ENCODE data around the gene ATP5PO.
A peak's percentile ranks its signal among the peaks of the same experiment; 100 is the strongest.
"Not testable (repeated sequence)": the region's sequence is repeated elsewhere in the genome, so short reads cannot be mapped to it uniquely, and the experiment has no call there.

ATP5PO gene

DNA sequence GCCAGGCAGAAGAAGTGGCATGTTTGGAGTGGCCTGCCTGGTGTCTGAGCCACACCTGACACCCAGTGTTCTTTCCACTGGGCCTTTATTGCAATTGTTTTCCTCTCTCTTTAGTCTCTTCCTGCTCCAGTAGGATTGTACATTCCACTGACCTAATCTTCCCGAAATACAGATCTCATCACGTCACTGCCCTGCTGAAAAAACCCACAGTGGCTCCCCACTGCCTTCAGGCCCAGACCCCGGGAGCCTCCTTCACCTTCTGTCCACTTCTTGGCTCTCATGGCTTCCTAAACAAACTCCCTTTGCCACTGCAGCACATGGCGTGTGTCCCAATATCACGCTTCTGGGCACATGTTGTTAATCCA, 25.3 kb upstream of the ATP5PO start:
- no peak for DNase-seq (ENCODE audit: low read depth in 2 of 2)

DNA sequence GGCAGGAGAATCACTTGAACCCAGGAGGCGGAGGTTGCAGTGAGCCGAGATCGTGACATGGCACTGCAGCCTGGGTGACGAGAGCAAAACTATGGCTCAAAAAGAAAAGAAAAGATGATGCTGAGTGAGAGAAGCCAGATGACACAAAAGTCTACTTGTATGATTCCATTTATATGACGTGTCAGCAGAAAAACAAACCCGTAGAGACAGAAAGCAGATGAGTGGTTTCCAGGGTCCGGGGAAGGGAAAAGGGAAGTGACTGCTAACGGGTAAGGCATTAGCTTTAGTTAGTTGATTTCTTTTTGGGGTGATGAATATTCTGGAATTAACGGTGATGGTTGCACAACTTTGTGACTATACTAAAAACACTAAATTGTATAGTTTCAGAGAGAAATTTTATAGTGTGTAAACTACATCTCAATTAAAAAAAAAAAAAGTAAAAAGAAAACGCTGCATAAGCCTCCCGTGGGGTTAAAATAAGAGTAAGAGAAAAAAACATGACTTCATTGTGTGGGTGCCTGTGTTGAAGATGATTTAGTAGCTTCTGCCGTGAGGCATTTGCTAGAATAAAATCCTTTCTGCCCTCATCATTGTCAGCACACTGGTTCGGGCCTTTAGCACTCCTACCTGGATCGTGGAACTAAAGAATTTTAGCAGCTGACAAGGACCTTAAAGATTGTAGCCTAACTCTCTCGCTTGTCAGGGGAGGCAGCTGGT, 24.7 kb upstream of the ATP5PO start:
- no peak for DNase-seq (ENCODE audit: low read depth in 2 of 2)

DNA sequence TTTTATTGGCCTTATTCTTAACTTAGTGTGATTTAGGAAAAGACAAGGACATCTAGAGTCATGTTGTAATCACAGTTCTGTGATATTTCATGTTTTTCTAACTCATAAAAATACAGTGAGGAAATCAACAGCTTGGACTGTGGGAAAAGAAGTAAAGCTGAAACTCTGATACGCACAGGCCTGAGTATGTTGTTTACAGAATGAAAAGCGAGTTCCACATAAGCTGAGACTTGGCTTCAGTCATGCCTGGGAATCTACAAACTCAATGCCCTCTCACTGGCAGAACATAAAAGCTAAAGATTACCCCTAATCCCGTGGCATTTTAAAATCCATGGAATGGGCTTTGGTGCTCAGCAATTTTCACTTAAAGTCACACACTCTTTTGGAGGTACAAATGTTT, 23.6 kb upstream of the ATP5PO start:
- DNase-seq (ENCODE audit: low read depth in 2 of 2), result no peak

GRCh38 chr21:33938381-33938780, 22.8 kb upstream of the ATP5PO start:
- no peak for DNase-seq (ENCODE audit: low read depth in 2 of 2)

DNA sequence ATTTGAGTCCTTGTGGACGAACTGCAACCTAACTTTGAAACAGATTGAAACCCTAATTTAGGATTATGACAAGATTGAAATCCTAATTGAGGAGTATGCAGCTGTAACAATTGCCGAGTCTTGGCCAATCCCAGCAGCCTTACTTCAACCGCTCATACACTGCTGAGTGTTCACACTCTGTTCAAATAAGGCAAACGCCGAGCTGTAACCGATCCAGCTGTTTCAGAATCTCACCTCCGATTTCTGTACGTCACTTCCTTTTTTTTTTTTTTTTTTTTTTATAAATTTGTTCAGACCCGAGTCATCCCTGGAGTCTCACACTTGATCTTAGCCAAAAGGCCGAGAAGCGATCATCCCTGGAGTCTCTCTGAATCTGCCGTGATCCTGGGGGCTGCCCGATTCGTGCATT, 22.3 kb upstream of the ATP5PO start:
- DNase-seq (ENCODE audit: low read depth in 2 of 2), result no peak

DNA sequence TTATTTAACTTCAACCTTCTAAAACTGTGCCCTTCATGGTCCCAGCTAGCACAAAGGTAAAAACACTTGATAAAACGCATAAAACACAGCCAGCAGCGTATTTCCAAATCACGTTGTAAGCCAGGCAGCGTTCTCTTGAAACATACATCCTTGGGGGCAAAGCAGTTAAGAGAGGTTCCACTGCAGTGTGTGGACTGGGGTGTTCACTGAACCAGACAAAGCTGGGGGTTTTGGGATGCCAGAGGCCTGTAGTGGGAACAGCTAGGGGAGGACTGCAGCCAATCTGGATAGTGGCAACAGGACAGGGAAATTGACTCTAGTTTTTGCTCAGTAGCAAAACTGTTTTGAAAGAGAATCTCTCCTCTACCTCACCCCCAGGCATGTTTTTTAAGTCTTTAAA, 21.5 kb upstream of the ATP5PO start:
- no peak for DNase-seq (ENCODE audit: low read depth in 2 of 2)

- no peak for DNase-seq (ENCODE audit: low read depth in 2 of 2)
Measured at GRCh38 chr21:33936301-33937038, 20.9 kb upstream of the ATP5PO start.

GRCh38 chr21:33932731-33933130, 17.1 kb upstream of the ATP5PO start:
- DNase-seq (ENCODE audit: low read depth in 2 of 2), result no peak

DNA sequence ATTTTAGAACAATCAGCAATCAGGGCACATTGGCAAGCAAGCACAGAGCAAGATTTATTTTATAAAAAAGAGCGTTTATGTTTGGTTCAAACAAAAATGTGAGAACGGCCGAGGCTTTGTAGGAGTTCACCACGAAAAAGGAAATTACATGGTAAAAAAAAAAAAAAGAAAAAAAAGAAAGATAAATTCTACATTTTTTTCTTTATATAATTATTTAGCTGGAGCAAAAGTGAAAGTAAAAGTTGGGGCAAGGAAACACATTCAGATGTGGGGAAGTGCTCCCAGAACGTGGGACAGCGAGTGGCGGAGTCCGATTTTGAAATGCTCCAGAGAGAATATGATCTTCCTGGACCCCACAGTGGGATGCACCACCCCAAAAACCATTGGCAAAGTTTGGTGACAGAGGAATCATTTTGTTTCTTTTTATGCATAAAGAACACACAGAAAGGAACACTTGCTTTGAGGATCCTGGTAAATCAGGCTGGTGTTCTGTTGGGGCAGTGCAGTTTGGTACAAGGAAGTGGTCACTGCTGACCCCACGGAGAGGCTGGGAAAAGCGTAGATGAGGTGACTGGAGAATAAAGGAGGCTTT, 16.3 kb upstream of the ATP5PO start:
- DNase-seq (ENCODE audit: low read depth in 2 of 2), result no peak

GRCh38 chr21:33931052-33931798, 15.6 kb upstream of the ATP5PO start:
- DNase-seq (ENCODE audit: low read depth in 2 of 2), result peak in 1 of 2 donors; percentile 52

DNA sequence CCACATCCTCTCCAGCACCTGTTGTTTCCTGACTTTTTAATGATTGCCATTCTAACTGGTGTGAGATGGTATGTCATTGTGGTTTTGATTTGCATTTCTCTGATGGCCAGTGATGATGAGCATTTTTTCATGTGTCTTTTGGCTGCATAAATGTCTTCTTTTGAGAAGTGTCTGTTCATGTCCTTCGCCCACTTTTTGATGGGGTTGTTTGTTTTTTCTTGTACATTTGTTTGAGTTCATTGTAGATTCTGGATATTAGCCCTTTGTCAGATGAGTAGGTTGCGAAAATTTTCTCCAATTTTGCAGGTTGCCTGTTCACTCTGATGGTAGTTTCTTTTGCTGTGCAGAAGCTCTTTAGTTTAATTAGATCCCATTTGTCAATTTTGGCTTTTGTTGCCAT, 10.6 kb upstream of the ATP5PO start:
- DNase-seq (ENCODE audit: low read depth in 2 of 2), result not testable (repeated sequence)

GRCh38 chr21:33924766-33925100, 9.1 kb upstream of the ATP5PO start:
- no peak for DNase-seq (ENCODE audit: low read depth in 2 of 2)

DNA sequence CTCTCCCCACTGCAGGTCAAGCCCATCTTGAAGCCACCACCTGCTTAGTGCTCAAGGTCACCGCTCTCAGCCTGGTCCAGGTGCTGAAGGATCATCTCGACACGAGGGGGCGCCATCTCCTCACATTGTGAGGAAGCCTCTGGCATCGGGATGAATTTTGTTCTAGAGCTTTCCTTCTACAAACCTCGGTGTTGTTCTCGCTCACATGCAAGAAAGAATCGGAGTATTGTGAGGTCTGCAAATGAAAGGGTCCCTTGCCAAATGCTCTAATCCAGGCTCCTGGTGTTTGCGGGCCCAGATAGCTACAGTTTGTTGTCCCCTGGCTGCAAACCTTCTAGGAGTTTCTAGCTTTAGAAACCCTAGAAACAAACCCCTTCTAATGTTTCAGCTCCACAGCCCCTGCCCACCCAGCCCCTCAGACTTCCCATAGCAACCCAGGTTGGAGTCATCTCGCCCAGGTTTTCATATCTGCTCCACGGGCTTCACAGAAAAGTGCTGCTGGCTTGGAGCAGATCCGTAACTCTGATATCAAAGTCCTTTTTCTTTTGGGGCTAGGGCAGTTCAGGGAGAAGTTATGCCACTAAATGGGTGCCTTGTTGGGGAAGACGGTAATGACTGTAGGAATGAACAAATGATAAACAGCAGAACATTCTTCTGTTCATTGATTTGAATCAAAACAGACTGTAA, 8.6 kb upstream of the ATP5PO start:
- DNase-seq (ENCODE audit: low read depth in 2 of 2), result peak; percentile 59 to 74

DNA sequence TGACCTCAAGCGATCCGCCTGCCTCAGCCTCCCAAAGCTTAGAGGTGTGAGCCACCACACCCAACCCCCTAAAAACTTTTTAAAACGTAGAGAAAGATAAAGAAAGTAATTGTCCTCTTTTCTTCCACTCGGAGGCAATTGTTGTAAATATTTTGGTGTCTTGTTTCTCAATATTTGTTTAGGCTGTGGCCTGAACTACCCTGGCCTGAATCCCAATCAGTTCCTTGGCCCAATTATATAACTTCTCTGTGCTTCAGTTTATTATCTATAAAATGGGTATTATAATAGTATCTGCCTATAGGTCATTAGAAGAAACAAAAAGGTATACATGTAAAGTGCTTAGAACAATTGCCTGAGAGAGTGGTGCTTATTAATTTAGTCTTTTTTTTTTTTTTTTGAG, 1.8 kb upstream of the ATP5PO start:
- DNase-seq (ENCODE audit: low read depth in 2 of 2), result no peak

DNA sequence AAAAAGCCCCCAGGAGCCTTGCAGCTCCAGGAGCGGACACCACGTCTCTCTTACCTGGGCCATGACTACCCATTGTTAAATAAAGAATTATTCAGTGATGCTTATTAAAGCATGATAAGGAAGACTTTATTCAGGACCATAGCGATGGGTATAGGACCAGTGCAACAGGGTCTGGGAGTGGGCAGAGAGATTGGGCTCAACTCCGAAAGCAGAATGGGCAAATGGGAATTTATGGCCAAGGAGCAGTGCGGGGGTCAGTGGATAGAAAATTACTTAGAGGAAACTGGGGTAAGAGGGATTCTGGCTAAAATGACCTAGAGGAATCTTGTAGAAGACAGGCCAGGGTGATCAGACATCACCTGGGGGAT, 580 bp upstream of the ATP5PO start:
- no peak for DNase-seq (ENCODE audit: low read depth in 2 of 2)

- no peak for DNase-seq (ENCODE audit: low read depth in 2 of 2)
Measured at GRCh38 chr21:33914188-33914587, 1.4 kb downstream of the ATP5PO start.

GRCh38 chr21:33909756-33910155, 5.8 kb downstream of the ATP5PO start:
- DNase-seq (ENCODE audit: low read depth in 2 of 2), result no peak

GRCh38 chr21:33908760-33909159, 6.8 kb downstream of the ATP5PO start:
- DNase-seq (ENCODE audit: low read depth in 2 of 2), result no peak

- no peak for DNase-seq (ENCODE audit: low read depth in 2 of 2)
Measured at GRCh38 chr21:33904041-33904440, 11.6 kb downstream of the ATP5PO start.

GRCh38 chr21:33902349-33902748, 13.3 kb downstream of the ATP5PO start:
- no peak for DNase-seq (ENCODE audit: low read depth in 2 of 2)

GRCh38 chr21:33901412-33902288, 14.0 kb downstream of the ATP5PO start:
- DNase-seq (ENCODE audit: low read depth in 2 of 2), result no peak

All from stimulated activated CD8-positive, alpha-beta memory T cell treated with anti-CD3 and anti-CD28 coated beads, Interleukin-15, amount 100 ng/mL, for 4 hours (primary cell).